Left renal cortex interstitium (tissue), 4 donors: ENCODE data around the gene PRR13. TPM values are rescaled to one million over a fixed set of nuclear protein-coding genes. Genes with fewer than 3 reads are reported as not detected.

Experiments
- DNase-seq, 4 donors: peaks; one replicate each; pipeline ENCODE4 v3.0.0-alpha.2; 2013; ENCODE audit warnings: low read depth in 4 of 4, low spot score in 2 of 4, missing footprints in 1 of 4
- polyA plus RNA-seq, 4 donors: library from polyadenylated mRNA; unstranded; fragments of 120-200 nt; gene quantifications; one replicate each; pipeline ENCODE4 v1.2.1, GENCODE V29; 2013; ENCODE audit not compliant: insufficient read length in 4 of 4

PRR13 gene
- polyA plus RNA-seq, 4 donors, result 159 to 202 (median 174) TPM

- peak in 1 of 4 donors; percentile 32 for DNase-seq
Measured at GRCh38 chr12:53489242-53489864, 47.8 kb downstream of the PRR13 start.

GRCh38 chr12:53492188-53492587 is 50.7 kb downstream of the PRR13 start:
- peak in 1 of 4 donors; percentile 31 for DNase-seq

- DNase-seq, result peak; percentile 82 to 93 (median 90)
Measured at GRCh38 chr12:53492830-53493609, 51.5 kb downstream of the PRR13 start.

- no peak for DNase-seq
Measured at GRCh38 chr12:53493610-53494391, 52.3 kb downstream of the PRR13 start.

Other genes starting within 250 kb of the PRR13 start
- 1 to 10 TPM; 1.2 to 1.7 (median 1.3) TPM for gene ITGB7, start 234.5 kb upstream of the PRR13 start, polyA plus RNA-seq
- gene RARG, start 209.5 kb upstream of the PRR13 start, polyA plus RNA-seq, result 10 to 100 TPM; 27.5 to 39.6 (median 36.5) TPM
- 10 to 100 TPM in 2 of 4 donors, 1 to 10 TPM in 2; 8.7 to 18.1 (median 11.4) TPM for gene ESPL1, start 173.4 kb upstream of the PRR13 start, polyA plus RNA-seq
- gene PFDN5, start 146.2 kb upstream of the PRR13 start, polyA plus RNA-seq, result 100 to 1,000 TPM; 589 to 875 (median 641) TPM
- 10 to 100 TPM; 48.4 to 60.0 (median 57.7) TPM for gene MYG1, start 142.0 kb upstream of the PRR13 start, polyA plus RNA-seq
- gene AAAS, start 120.1 kb upstream of the PRR13 start, polyA plus RNA-seq, result 10 to 100 TPM; 68.2 to 95.5 (median 83.3) TPM
- gene SP7, start 105.4 kb upstream of the PRR13 start, polyA plus RNA-seq, result under 1 TPM; 0.21 to 0.41 (median 0.29) TPM
- 10 to 100 TPM; 65.1 to 84.2 (median 78.0) TPM for gene SP1, start 61.6 kb upstream of the PRR13 start, polyA plus RNA-seq
- under 1 TPM; 0.24 to 0.65 (median 0.45) TPM for gene AMHR2, start 17.9 kb upstream of the PRR13 start, polyA plus RNA-seq
- gene PCBP2, start 10.4 kb downstream of the PRR13 start, polyA plus RNA-seq, result 1,000 to 10,000 TPM in 3 of 4 donors, 100 to 1,000 TPM in 1; 971 to 1,152 (median 1,079) TPM
- gene MAP3K12, start 57.7 kb downstream of the PRR13 start, polyA plus RNA-seq, result 10 to 100 TPM; 17.6 to 37.8 (median 28.6) TPM
- 10 to 100 TPM; 40.6 to 60.3 (median 53.4) TPM for gene TARBP2, start 59.5 kb downstream of the PRR13 start, polyA plus RNA-seq
- 1 to 10 TPM in 1 of 4 donors, under 1 TPM in 1, not detected in 2; 0.73 to 1.3 TPM for gene NPFF, start 65.8 kb downstream of the PRR13 start, polyA plus RNA-seq
- gene ATF7, start 184.6 kb downstream of the PRR13 start, polyA plus RNA-seq, result 10 to 100 TPM; 35.6 to 47.6 (median 44.7) TPM
- 100 to 1,000 TPM; 557 to 624 (median 590) TPM for gene ATP5MC2, start 234.3 kb downstream of the PRR13 start, polyA plus RNA-seq